GM19025 (cell line): Measurements from ENCODE around the gene FAM163B.

ENCODE experiments used
- ATAC-seq: cut with Tn5 transposase; IDR thresholded peaks from one replicate; pipeline ENCODE4 v1.9.1; 2021; ENCODE audit warnings: mild to moderate bottlenecking, low read depth, moderate library complexity; ENCODE audit not compliant: unreplicated experiment

Gene FAM163B

DNA sequence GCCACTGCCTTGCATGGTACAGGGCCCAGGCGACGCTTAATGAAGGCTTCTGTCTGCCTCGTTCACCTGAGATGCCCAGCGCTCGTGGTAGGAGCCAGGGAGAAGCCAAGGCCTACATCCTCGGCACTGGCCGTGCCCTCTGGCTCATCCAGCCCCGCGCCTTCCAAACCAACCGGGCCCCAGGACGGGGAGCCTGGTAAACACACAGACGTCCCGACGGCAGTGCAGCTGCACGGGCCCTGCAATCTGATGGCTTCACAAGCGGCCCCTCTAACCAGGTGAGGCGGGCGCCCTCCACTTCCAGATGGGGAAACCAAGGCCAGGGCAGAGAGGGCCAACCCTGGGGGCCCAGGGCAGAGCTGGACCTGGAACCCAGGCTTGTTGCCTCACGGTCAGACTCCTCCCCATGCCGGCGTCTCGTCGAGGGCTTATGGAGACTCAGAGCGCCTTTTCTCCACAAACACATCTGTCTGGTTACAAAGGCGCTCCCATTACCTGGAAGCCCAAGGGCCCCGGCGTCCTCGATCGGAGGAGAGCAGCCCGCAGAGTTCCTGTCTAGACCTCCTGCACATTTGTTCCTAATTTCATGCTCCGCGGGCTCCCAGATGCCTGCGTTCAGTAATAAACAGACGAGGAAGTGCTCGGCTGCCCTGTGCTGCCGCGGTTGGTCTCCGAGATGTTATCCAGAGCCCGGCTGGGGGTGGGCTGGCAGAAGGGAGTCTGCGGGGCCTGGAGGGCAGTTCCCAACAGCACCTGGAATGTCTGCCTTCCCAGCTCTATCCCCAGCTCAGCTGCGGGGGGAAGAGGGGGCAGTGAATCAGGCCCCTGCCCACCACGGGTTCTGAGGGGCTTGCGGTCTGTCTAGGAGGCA lies 23.5 kb downstream of the FAM163B start:
- ATAC-seq = no peak

- no peak for ATAC-seq
Observed at GRCh38 chr9:133584559-133585476, 24.4 kb downstream of the FAM163B start.

GRCh38 chr9:133584167-133584558 lies 25.0 kb downstream of the FAM163B start:
- ATAC-seq = no peak

DNA sequence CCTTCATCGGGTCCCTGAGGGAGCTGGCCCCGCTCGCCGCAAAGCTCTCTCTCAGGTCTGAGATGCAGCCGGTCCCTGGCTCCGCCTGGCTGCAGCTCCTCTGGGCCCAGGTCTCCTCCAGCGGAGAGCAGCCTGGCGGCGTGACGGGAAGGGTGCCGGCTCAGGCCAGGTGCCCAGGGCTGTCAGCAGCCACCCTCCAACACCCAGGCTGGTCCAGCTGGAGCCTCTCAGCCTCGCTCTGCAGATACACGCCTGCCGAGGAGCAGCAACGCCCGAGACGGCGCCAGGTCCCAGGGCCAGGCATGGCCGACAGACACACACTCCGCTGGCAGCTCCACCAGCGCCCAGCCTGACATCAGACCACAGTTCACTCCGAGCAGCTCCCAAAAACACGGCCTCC lies 25.6 kb downstream of the FAM163B start:
- ATAC-seq = no peak

GRCh38 chr9:133583111-133583510 lies 26.1 kb downstream of the FAM163B start:
- ATAC-seq = no peak

DNA sequence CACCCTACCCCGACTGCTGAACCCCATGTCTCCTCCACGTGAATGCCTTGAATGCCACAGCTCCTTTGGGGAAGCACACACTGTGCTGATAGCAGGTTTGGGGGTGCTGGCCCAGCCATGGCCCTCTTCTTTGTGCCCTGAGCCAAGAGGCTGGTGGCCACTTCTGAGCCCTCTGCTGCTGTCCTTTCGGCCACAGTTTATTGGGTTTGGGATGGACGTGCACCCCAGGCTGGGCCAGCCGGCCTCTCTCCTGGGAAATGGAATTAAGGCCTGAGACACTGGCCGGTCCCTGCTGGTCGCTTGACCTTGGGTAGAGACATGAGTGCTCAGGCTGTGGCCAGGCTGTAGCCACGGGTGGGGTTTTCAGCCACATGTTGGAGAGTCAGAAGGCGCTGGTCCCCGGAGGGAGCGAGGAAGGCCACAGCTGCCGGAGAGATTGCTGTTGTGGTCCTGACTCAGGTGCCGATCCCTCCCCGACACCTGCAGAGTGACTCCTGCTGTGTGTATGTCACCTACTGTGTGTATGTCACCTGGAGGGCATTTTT lies 26.6 kb downstream of the FAM163B start:
- no peak for ATAC-seq

- ATAC-seq = no peak
Observed at GRCh38 chr9:133581513-133582343, 27.5 kb downstream of the FAM163B start.

DNA sequence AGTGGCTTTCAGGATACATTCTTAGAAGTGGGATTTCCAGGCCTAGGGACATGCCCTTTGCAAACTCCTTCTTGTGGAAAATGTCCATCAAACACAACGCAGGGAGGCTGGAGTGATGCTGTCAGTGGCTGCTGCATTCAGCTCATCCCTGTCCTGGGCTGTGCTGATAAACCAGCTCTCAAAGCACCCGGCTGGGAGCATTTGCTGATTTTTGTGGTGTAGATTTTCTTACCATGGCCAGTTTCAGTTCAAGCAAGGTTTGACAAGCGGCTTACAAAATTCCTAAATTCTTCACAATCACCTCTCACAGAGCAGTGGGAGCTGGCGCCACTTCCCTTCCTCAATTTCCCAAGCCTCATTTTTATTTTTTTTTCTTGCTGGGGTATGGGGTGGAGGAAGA lies 28.2 kb downstream of the FAM163B start:
- ATAC-seq = no peak

DNA sequence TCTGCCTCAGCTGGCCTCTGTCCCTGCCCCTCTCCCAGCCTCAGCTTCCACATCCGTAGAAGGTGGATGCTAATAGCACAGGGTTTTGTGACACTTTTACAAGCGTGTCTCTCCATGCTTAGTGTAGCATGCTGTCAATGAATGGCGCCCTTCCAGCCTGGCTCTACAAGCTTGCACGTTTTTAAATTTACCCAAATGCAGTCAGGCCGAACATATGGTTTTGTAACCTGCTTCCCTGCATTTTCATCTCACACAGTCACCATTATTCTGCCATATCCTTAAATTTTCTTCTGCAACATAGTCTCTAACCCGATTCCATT lies 28.8 kb downstream of the FAM163B start:
- ATAC-seq = no peak

GRCh38 chr9:133579601-133580418 lies 29.4 kb downstream of the FAM163B start:
- no peak for ATAC-seq

GRCh38 chr9:133578524-133579441 lies 30.4 kb downstream of the FAM163B start:
- no peak for ATAC-seq

GRCh38 chr9:133577737-133578112 lies 31.5 kb downstream of the FAM163B start:
- ATAC-seq = no peak

- no peak for ATAC-seq
Observed at GRCh38 chr9:133576875-133577736, 32.1 kb downstream of the FAM163B start.

DNA sequence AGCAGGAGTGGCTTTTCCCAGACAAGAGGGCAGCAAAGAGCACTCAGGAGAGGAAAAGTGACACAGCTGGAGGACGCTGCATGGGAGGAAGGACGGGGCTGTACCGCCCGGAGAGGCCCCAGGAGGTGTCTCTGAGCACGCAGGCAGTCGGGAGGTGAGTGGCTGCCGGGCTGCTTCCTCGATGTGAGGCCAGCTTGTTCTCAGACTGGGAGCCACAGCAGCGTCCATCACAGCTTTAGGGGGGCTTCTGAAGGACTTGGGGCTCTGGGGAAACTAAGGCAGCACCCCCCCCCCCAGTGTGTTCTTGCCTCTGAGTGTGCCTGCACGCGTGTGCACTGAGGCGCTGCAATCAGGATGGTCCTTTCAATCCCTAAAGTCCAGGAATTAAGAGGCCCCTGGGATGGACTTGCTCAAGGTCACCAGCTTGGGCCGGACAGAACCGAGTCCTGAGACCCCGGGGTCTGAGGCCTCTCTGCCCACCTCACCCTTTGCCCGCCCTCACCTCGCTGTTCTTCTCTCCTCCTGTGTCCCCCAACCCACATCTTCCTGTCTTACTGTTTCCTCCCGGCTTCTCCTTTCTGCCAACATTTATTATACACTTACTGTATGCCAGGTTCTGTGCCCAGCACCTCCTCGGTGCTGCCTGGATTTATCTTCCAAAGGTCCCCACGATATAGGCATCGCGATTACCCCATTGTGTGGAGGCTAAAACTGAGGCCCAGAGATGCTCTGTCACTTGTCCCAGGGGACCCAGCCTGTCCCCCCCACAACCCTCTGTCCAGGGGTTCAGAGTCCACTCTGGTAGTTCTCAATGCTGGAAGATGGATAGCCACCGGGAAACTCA lies 32.9 kb downstream of the FAM163B start:
- ATAC-seq = no peak

GRCh38 chr9:133575186-133576030 lies 33.8 kb downstream of the FAM163B start:
- no peak for ATAC-seq

- no peak for ATAC-seq
Observed at GRCh38 chr9:133574771-133575170, 34.4 kb downstream of the FAM163B start.
